Measurements from ENCODE around the gene MOBP.

The MOBP gene

DNA sequence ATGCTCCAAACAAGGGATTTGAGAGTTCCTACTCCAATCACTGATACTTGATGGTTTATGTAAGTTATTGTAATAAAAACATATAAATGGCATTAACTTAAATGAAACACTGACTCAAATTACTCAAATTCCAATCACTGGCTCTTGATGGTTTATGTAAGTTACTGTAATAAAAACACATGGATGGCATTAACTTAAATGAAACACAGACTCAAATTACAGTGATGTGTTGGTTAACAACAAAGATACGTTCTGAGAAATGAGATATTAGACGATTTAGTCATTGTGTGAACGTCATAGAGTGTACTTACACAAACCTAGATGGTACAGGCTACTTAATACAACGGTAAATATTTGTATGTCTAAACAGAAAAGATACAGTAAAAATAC is 6.6 kb downstream of the MOBP start:
- TF ChIP-seq, protein P1, sequence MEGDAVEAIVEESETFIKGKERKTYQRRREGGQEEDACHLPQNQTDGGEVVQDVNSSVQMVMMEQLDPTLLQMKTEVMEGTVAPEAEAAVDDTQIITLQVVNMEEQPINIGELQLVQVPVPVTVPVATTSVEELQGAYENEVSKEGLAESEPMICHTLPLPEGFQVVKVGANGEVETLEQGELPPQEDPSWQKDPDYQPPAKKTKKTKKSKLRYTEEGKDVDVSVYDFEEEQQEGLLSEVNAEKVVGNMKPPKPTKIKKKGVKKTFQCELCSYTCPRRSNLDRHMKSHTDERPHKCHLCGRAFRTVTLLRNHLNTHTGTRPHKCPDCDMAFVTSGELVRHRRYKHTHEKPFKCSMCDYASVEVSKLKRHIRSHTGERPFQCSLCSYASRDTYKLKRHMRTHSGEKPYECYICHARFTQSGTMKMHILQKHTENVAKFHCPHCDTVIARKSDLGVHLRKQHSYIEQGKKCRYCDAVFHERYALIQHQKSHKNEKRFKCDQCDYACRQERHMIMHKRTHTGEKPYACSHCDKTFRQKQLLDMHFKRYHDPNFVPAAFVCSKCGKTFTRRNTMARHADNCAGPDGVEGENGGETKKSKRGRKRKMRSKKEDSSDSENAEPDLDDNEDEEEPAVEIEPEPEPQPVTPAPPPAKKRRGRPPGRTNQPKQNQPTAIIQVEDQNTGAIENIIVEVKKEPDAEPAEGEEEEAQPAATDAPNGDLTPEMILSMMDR (IDR thresholded peaks at IDR 0.05; ENCODE audit: low read depth, low read length) = no peak
- no peak overlapping the region for H3K4me3 ChIP-seq (replicated peaks in 1 of 2; ENCODE audit: low read depth in 2 of 2, low read length in 2 of 2)
- DNase-seq (ENCODE audit: low read depth in 2 of 2) = no peak

DNA sequence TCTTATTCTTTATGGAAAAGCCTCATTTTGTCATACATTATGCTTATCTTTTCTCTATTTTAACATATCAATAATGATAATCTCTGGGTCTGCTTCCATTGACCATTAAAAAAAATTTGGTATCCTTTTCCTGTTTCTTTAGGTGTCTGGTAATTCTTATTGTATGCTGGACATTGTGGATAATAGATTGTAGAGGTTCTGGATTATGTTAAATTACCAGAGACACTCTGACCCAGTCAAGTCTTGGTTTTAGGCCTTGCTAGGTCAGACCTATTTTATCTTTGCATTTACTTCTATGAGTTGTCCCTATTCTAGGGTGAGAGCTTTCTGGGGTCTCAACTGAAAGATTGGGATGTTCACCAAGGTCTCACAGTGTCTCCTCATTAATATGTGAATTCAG is 9.3 kb downstream of the MOBP start:
- H3K4me3 ChIP-seq (replicated peaks in 1 of 2; ENCODE audit: low read depth in 2 of 2, low read length in 2 of 2) = no peak overlapping the region
- no peak for DNase-seq (ENCODE audit: low read depth in 2 of 2)
- TF ChIP-seq, protein P1 (IDR thresholded peaks at IDR 0.05; ENCODE audit: low read depth, low read length) = no peak

DNA sequence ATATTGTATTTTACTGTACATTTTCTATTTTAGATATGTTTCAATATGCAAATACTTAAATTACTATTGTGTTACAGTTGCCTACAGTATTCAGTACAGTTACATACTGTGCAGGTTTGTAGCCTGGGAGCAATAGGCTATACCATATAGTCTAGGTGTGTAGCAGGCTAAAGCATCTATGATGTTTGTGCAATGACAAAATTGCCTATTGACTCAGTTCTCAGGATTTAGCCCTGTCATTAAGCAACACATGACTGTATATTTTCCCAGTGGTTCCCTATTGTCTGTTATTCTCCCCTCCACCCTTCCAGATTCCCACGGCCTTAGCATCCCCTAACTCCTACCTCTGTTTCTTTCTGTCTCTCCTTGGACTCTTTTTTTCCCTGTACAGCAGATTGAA is 10.7 kb downstream of the MOBP start:
- DNase-seq (ENCODE audit: low read depth in 2 of 2) = no peak
- H3K4me3 ChIP-seq (replicated peaks in 1 of 2; ENCODE audit: low read depth in 2 of 2, low read length in 2 of 2) = no peak overlapping the region
- TF ChIP-seq, protein P1 (IDR thresholded peaks at IDR 0.05; ENCODE audit: low read depth, low read length) = no peak

DNA sequence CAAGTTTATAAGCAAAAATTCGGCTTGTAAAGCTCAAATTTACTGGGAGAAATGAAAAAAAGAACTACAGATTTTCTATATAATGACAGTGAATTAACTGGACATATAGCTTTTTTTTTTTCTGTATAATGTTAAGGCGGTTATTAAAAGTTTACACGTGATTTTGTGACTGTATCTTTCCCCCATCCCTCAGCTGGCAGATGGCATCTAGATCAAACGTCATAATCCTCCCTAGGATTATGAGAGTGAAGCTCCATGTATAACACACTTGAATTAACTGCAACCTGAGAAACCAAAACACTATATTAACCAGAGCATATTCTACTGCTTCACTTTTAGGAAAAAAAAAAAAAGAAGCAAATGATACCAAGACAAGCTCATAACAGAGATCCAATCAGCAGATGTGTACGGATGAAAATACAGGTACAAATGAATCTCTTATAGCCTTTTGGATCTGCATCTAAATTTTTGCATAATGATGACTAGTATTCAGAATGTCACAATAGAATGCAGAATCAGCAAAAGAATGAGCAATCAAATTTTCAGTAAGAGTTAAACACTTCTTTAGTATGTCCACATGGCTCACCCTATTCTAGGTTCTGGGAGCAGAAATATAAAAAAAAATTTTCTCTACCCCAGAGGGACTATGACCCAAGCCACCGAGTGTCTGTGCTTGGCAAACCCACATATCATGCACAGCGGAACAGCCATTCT is 12.4 kb downstream of the MOBP start:
- DNase-seq (ENCODE audit: low read depth in 2 of 2) = no peak
- H3K4me3 ChIP-seq (replicated peaks in 1 of 2; ENCODE audit: low read depth in 2 of 2, low read length in 2 of 2) = no peak overlapping the region
- TF ChIP-seq, protein P1 (IDR thresholded peaks at IDR 0.05; ENCODE audit: low read depth, low read length) = no peak

DNA sequence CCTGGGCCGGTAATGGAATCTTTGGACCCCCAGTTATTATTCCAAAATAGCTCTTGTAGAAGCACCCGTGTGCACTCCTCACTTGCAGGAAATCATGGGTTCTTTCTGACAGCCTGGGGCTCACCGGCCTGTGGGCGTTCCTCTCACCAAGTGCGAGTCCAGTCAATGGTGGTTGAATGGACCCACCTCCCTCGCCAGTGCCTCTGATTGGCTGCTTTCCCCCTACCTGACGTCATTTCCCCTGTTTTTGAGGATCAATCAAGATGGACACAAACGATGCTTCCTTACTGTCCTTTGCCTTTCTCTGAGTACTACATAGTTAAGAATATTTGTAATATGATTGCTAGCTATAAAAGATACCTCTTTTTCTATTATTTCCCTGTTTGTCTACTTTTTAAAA is 18.1 kb downstream of the MOBP start:
- TF ChIP-seq, protein P1 (IDR thresholded peaks at IDR 0.05; ENCODE audit: low read depth, low read length) = no peak
- DNase-seq (ENCODE audit: low read depth in 2 of 2) = no peak
- H3K4me3 ChIP-seq (replicated peaks in 1 of 2; ENCODE audit: low read depth in 2 of 2, low read length in 2 of 2) = no peak overlapping the region

DNA sequence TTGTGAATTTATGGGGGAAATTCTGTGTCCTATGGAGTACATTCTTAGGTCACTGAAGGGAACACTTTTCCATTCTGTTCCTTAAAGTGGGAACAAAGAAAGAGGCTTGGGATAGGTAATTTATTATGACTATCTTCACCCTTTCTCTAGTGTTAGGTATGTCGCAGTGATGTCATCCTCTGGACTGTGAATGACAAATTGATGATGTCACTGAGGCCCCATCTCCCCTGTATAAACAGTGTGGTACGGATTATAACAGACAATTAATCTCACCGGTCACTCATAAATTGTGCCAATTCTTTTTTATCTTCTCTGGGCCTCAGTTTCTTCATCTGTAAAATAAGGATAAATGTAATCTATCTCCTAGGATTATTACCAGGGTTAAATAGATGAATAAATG is 23.5 kb downstream of the MOBP start:
- TF ChIP-seq, protein P1 (IDR thresholded peaks at IDR 0.05; ENCODE audit: low read depth, low read length) = no peak
- no peak overlapping the region for H3K4me3 ChIP-seq (replicated peaks in 1 of 2; ENCODE audit: low read depth in 2 of 2, low read length in 2 of 2)
- no peak for DNase-seq (ENCODE audit: low read depth in 2 of 2)
